Activated CD8-positive, alpha-beta memory T cell treated with anti-CD3 and anti-CD28 coated beads for 36 hours (primary cell): ENCODE data around the gene ZSCAN2. TPM values are rescaled to one million over a fixed set of nuclear protein-coding genes. Genes with fewer than 3 reads are reported as not detected.
"Not testable (repeated sequence)": the region's sequence is repeated elsewhere in the genome, so short reads cannot be mapped to it uniquely, and the experiment has no call there.

ENCODE experiments used
- CTCF ChIA-PET: fragments of 350-600 bp; sonication (Branson Sonifier 250); formaldehyde crosslinking; loops from one replicate; lab custom pipeline; 2021; ENCODE audit warnings: antibody characterized with exemption; lab: Charles Lee
- POLR2A ChIA-PET: fragments of 350-600 bp; sonication (Branson Sonifier 250); formaldehyde crosslinking; loops from one replicate; lab custom pipeline; 2021; ENCODE audit warnings: antibody characterized with exemption; lab: Charles Lee
- total RNA-seq, 2 experiments: library from RNA; stranded (reverse); gene quantifications; one replicate each; pipeline ENCODE4 v1.2.3, GENCODE V29; 2021

The ZSCAN2 gene
- total RNA-seq, 2 experiments from 2014 or later, result 13.1 TPM

GRCh38 chr15:84621358-84621979, 20.7 kb downstream of the ZSCAN2 start:
- POLR2A ChIA-PET, result interaction anchor here (0.5 to 0.7 kb wide), 2 partner anchors 9 to 139 kb away, joined by 3 to 4 read pairs; no protein-coding TSS in a partner anchor
- CTCF ChIA-PET, result interaction anchor here (0.5 to 1.7 kb wide), 5 partner anchors 10 to 658 kb away, joined by 3 to 8 read pairs (median 3); no protein-coding TSS in a partner anchor

GRCh38 chr15:84624359-84624758, 23.6 kb downstream of the ZSCAN2 start:
- ChIA-PET POLR2A (interaction anchor here (1.3 kb wide), 1 partner anchor 19 kb away, joined by 5 read pairs; no protein-coding TSS in a partner anchor), CTCF (no interaction called here)

- ChIA-PET CTCF (interaction anchor here (1.0 kb wide), 1 partner anchor 256 kb away, joined by 4 read pairs; no protein-coding TSS in a partner anchor), POLR2A (interaction anchor here (1.3 kb wide), 1 partner anchor 20 kb away, joined by 5 read pairs; no protein-coding TSS in a partner anchor)
Observed at GRCh38 chr15:84625123-84625522, 24.3 kb downstream of the ZSCAN2 start.

GRCh38 chr15:84629033-84629432, 28.2 kb downstream of the ZSCAN2 start:
- ChIA-PET CTCF (interaction anchor here (0.6 to 1.6 kb wide), 3 partner anchors 11 to 57 kb away, joined by 3 to 7 read pairs (median 5); no protein-coding TSS in a partner anchor), POLR2A (no interaction called here)

- ChIA-PET POLR2A (interaction anchor here (0.7 to 1.6 kb wide), 9 partner anchors 18 to 1646 kb away, joined by 3 to 7 read pairs (median 4); partner anchors contain the start of genes RAMAC, SEC11A and ZSCAN2), CTCF (interaction anchor here (0.7 to 2.4 kb wide), 8 partner anchors 10 to 61 kb away, joined by 3 to 8 read pairs (median 4); partner anchors contain the start of gene WDR73)
Observed at GRCh38 chr15:84631706-84632272, 31.0 kb downstream of the ZSCAN2 start.

- ChIA-PET POLR2A (interaction anchor here (0.6 to 1.0 kb wide), 3 partner anchors 20 to 493 kb away, joined by 3 to 4 read pairs (median 4); partner anchors contain the start of gene WDR73), CTCF (interaction anchor here (0.6 to 1.6 kb wide), 3 partner anchors 25 to 102 kb away, joined by 3 to 5 read pairs (median 3); no protein-coding TSS in a partner anchor)
Observed at GRCh38 chr15:84633311-84634227, 32.8 kb downstream of the ZSCAN2 start.

GRCh38 chr15:84634228-84634837, 33.5 kb downstream of the ZSCAN2 start:
- ChIA-PET CTCF (interaction anchor here (0.6 to 1.6 kb wide), 5 partner anchors 24 to 102 kb away, joined by 3 to 5 read pairs (median 3); partner anchors contain the start of gene ZSCAN2), POLR2A (interaction anchor here (0.6 to 1.0 kb wide), 3 partner anchors 20 to 494 kb away, joined by 3 to 4 read pairs (median 4); partner anchors contain the start of gene WDR73)

- ChIA-PET CTCF (interaction anchor here (0.7 to 2.7 kb wide), 5 partner anchors 9 to 67 kb away, joined by 3 to 12 read pairs (median 4); partner anchors contain the start of gene WDR73), POLR2A (interaction anchor here (0.6 kb wide), 1 partner anchor 74 kb away, joined by 3 read pairs; no protein-coding TSS in a partner anchor)
Observed at GRCh38 chr15:84638103-84638502, 37.3 kb downstream of the ZSCAN2 start.

- POLR2A ChIA-PET, result interaction anchor here (0.7 kb wide), 1 partner anchor 636 kb away, joined by 5 read pairs; no protein-coding TSS in a partner anchor
- CTCF ChIA-PET, result not testable (repeated sequence)
Observed at GRCh38 chr15:84641871-84642270, 41.1 kb downstream of the ZSCAN2 start.

GRCh38 chr15:84642640-84643039, 41.8 kb downstream of the ZSCAN2 start:
- POLR2A ChIA-PET, result interaction anchor here (0.7 kb wide), 1 partner anchor 636 kb away, joined by 5 read pairs; no protein-coding TSS in a partner anchor
- CTCF ChIA-PET, result interaction anchor here (0.7 to 0.9 kb wide), 2 partner anchors 10 to 11 kb away, joined by 3 to 4 read pairs; partner anchors contain the start of gene WDR73

- POLR2A ChIA-PET, result no interaction called here
- CTCF ChIA-PET, result no interaction called here
Observed at GRCh38 chr15:84643838-84644237, 43.0 kb downstream of the ZSCAN2 start.

- ChIA-PET POLR2A (interaction anchor here (0.7 kb wide), 1 partner anchor 52 kb away, joined by 3 read pairs; no protein-coding TSS in a partner anchor), CTCF (no interaction called here)
Observed at GRCh38 chr15:84645496-84645895, 44.7 kb downstream of the ZSCAN2 start.

GRCh38 chr15:84645997-84646396, 45.2 kb downstream of the ZSCAN2 start:
- ChIA-PET CTCF (no interaction called here), POLR2A (no interaction called here)

- ChIA-PET CTCF (interaction anchor here (1.1 to 1.6 kb wide), 3 partner anchors 10 to 49 kb away, joined by 3 to 4 read pairs (median 4); no protein-coding TSS in a partner anchor), POLR2A (interaction anchor here (0.6 kb wide), 1 partner anchor 28 kb away, joined by 3 read pairs; no protein-coding TSS in a partner anchor)
Observed at GRCh38 chr15:84647726-84648125, 46.9 kb downstream of the ZSCAN2 start.

- ChIA-PET CTCF (no interaction called here), POLR2A (no interaction called here)
Observed at GRCh38 chr15:84648539-84648938, 47.7 kb downstream of the ZSCAN2 start.

GRCh38 chr15:84649706-84650105, 48.9 kb downstream of the ZSCAN2 start:
- ChIA-PET CTCF (no interaction called here), POLR2A (interaction anchor here (0.6 to 0.7 kb wide), 2 partner anchors 10 to 275 kb away, joined by 4 to 11 read pairs; no protein-coding TSS in a partner anchor)

GRCh38 chr15:84653584-84653909, 52.7 kb downstream of the ZSCAN2 start:
- ChIA-PET POLR2A (interaction anchor here (0.6 to 1.4 kb wide), 7 partner anchors 18 to 83 kb away, joined by 3 to 5 read pairs (median 4); partner anchors contain the start of gene SEC11A), CTCF (interaction anchor here (0.8 to 2.1 kb wide), 11 partner anchors 11 to 274 kb away, joined by 3 to 12 read pairs (median 4); no protein-coding TSS in a partner anchor)
